Gastroesophageal sphincter (tissue), 4 donors: ENCODE measurements around the gene CEBPG. TPM values are rescaled to one million over a fixed set of nuclear protein-coding genes. Genes with fewer than 3 reads are reported as not detected.
A peak's percentile ranks its signal among the peaks of the same experiment; 100 is the strongest.

Experiments used
- ATAC-seq: fragments of 150-250 bp; one replicate; pipeline ENCODE4 v1.9.1; 2016; ENCODE audit warnings: mild to moderate bottlenecking, moderate library complexity
- H3K27ac ChIP-seq, 4 donors: fragments of 200-600 bp; sonication (generic) in 3 of 4; 1 replicate in 3 of 4; 2 replicates in 1 of 4; pipeline ENCODE4 v1.5.1; 2016 to 2019
- H3K27me3 ChIP-seq: fragments of 200-600 bp; sonication (generic); one replicate; pipeline ENCODE4 v1.5.1; 2019
- H3K36me3 ChIP-seq, 2 donors: fragments of 200-600 bp; sonication (generic); one replicate each; pipeline ENCODE4 v1.5.1; 2019; ENCODE audit warnings: control low read depth in 1 of 2
- H3K4me1 ChIP-seq, 3 donors: fragments of 200-600 bp; sonication (generic); 1 replicate in 2 of 3; 2 replicates in 1 of 3; pipeline ENCODE4 v1.5.1; 2016 to 2019; ENCODE audit warnings: control low read depth in 2 of 3
- H3K4me3 ChIP-seq, 2 donors: fragments of 200-600 bp; sonication (generic); one replicate each; pipeline ENCODE4 v1.5.1; 2019; ENCODE audit warnings: mild to moderate bottlenecking in 1 of 2, moderate library complexity in 1 of 2
- H3K9me3 ChIP-seq, 3 donors: fragments of 200-600 bp; sonication (generic); one replicate each; pipeline ENCODE4 v1.5.1; 2017 to 2019; ENCODE audit warnings: control low read depth in 2 of 3
- CTCF ChIP-seq, 4 experiments: fragments of 200-600 bp in 2 of 4; fragments of 450-650 bp in 2 of 4; sonication (generic) in 1 of 4; IDR thresholded peaks; one replicate each; pipeline ENCODE4 v1.5.1; 2017 to 2019; ENCODE audit warnings: antibody characterized with exemption in 4 of 4, mild to moderate bottlenecking in 2 of 4, moderate library complexity in 2 of 4
- EP300 ChIP-seq: sonication (generic); formaldehyde crosslinking; IDR thresholded peaks from one replicate; pipeline ENCODE4 v1.6.1; 2017; ENCODE audit warnings: antibody characterized with exemption, mild to moderate bottlenecking
- POLR2A ChIP-seq, 2 donors: fragments of 450-650 bp; IDR thresholded peaks; one replicate each; pipeline ENCODE4 v1.6.1; 2017; ENCODE audit warnings: antibody characterized with exemption in 2 of 2, mild to moderate bottlenecking in 2 of 2, moderate library complexity in 1 of 2
- POLR2AphosphoS5 ChIP-seq: sonication (generic); formaldehyde crosslinking; IDR thresholded peaks from one replicate; pipeline ENCODE4 v1.6.1; 2017; ENCODE audit warnings: antibody characterized with exemption
- WGBS, 2 donors: methylation state at CpG; one replicate each; pipeline ENCODE4 v1.1.5; 2018; ENCODE audit warnings: low coverage in 1 of 2; 5-methylcytosine and 5-hydroxymethylcytosine counted together
- total RNA-seq, 4 donors: library from RNA; depleted of rRNA; stranded (reverse); fragments of >200 nt; gene quantifications; one replicate each; pipeline ENCODE4 v1.1.0, GENCODE V29; 2016

CEBPG gene
- total RNA-seq, 4 donors from 2014 or later = 23.8 to 34.9 (median 26.2) TPM

- Histone ChIP-seq H3K4me1 (peaks cover 0 to 53% (median 22%) of the 10 kb centered on the region in 3 donors), H3K27ac (peak overlapping the region in 3 of 4 donors; percentile 99 to 100 (median 99)), H3K36me3 (peaks cover 0 to 12% of the 10 kb centered on the region in 2 donors), H3K27me3 (no peaks in the 10 kb centered on the region), H3K9me3 (no peaks in the 10 kb centered on the region), H3K4me3 (peak overlapping the region in 1 of 2 donors; percentile 98)
- TF ChIP-seq EP300 = no peak
- TF ChIP-seq POLR2A (IDR thresholded peaks at IDR 0.05) = no peak
- TF ChIP-seq CTCF (IDR thresholded peaks at IDR 0.05) = no peak
- no peak for TF ChIP-seq POLR2AphosphoS5
- no peak for ATAC-seq
- WGBS, 2 donors = 75 to 86% methylated on average over 8 to 9 of the region's 9 CpGs
These were observed 1.8 kb downstream of the CEBPG start for GRCh38 chr19:33375156-33375836.

- H3K27me3 ChIP-seq = no peaks in the 10 kb centered on the region
- H3K4me1 ChIP-seq = peaks cover 0 to 53% (median 22%) of the 10 kb centered on the region in 3 donors
- ATAC-seq = no peak
- H3K4me3 ChIP-seq = peak overlapping the region in 1 of 2 donors; percentile 98
- TF ChIP-seq POLR2A (IDR thresholded peaks at IDR 0.05) (no peak), EP300 (no peak), POLR2AphosphoS5 (no peak), CTCF (IDR thresholded peaks at IDR 0.05) (no peak)
- H3K36me3 ChIP-seq = peaks cover 0 to 13% of the 10 kb centered on the region in 2 donors
- whole genome bisulfite sequencing, 2 donors = 92 to 95% methylated on average over 1 of the region's 1 CpG
- H3K27ac ChIP-seq = peak overlapping the region in 3 of 4 donors; percentile 99 to 100 (median 99)
- H3K9me3 ChIP-seq = no peaks in the 10 kb centered on the region
These were observed 2.3 kb downstream of the CEBPG start for GRCh38 chr19:33375837-33376159.

- WGBS, 2 donors = 53% methylated on average over 2 of the region's 2 CpGs; no CpG with 5 or more reads in 1 of the 2 donors
These were observed 2.9 kb downstream of the CEBPG start for GRCh38 chr19:33376423-33376822.

GRCh38 chr19:33376941-33377557 lies 3.5 kb downstream of the CEBPG start:
- ATAC-seq = no peak
- TF ChIP-seq CTCF (IDR thresholded peaks at IDR 0.05) = no peak
- TF ChIP-seq EP300 = no peak
- no peak for TF ChIP-seq POLR2A (IDR thresholded peaks at IDR 0.05)
- no peak for TF ChIP-seq POLR2AphosphoS5
- no peaks in the 10 kb centered on the region for H3K27me3 ChIP-seq
- peak overlapping the region in 2 of 4 donors; percentile 28 to 38 for H3K27ac ChIP-seq
- peaks cover 0 to 25% of the 10 kb centered on the region in 2 donors for H3K36me3 ChIP-seq
- no peak overlapping the region for H3K4me3 ChIP-seq
- peaks cover 0 to 57% (median 22%) of the 10 kb centered on the region in 3 donors for H3K4me1 ChIP-seq
- H3K9me3 ChIP-seq = no peaks in the 10 kb centered on the region
- 53 to 84% methylated on average over 4 to 7 of the region's 7 CpGs for WGBS, 2 donors

More at GRCh38 chr19:33376423-33376822, 2.9 kb downstream of the CEBPG start:
- no peaks in the 10 kb centered on the region for H3K27me3 ChIP-seq
- peak; percentile 64 for TF ChIP-seq POLR2AphosphoS5
- TF ChIP-seq POLR2A (IDR thresholded peaks at IDR 0.05) = no peak
- TF ChIP-seq CTCF (IDR thresholded peaks at IDR 0.05) = no peak
- no peaks in the 10 kb centered on the region for H3K9me3 ChIP-seq
- H3K4me1 ChIP-seq = peaks cover 0 to 53% (median 22%) of the 10 kb centered on the region in 3 donors
- H3K27ac ChIP-seq = peak overlapping the region in 3 of 4 donors; percentile 99 to 100 (median 99)
- no peak overlapping the region for H3K4me3 ChIP-seq
- no peak for ATAC-seq
- peaks cover 0 to 19% of the 10 kb centered on the region in 2 donors for H3K36me3 ChIP-seq
